ENCODE results near the gene CREM.

CREM gene

DNA sequence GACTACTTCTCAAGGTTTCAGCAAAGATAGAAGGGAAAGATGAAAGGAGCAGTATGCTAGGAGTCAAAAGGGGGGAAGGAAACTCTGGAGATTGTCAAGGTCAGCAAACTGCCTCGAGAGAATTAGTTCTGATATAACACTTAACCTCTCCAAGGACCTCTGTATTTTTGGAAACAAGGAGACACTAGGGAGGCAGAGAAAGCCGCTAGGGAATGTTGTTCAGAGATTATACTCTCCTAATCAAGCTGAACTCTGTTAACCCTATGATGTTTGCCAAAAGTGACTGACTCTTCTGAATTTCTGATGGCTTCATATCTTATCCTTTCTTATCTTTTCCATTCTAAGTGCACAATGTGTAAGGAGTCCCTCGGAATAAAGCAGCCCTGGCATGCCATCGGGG lies 27.1 kb downstream of the CREM start:
- Histone ChIP-seq H3K4me1 (ENCODE audit: control insufficient read depth in 1 of 2, insufficient read depth in 1 of 2, low read depth in 1 of 2, low read length in 1 of 2) (no peaks in the 10 kb centered on the region), H3K27ac (no peak overlapping the region), H3K27me3 (no peaks in the 10 kb centered on the region), H3K4me3 (ENCODE audit: low read depth in 1 of 2, low read length in 1 of 2) (no peak overlapping the region), H3K9me3 (no peaks in the 10 kb centered on the region), H3K36me3 (peaks cover 4% of the 10 kb centered on the region)
- no peak for TF ChIP-seq CTCF (IDR thresholded peaks at IDR 0.05)

DNA sequence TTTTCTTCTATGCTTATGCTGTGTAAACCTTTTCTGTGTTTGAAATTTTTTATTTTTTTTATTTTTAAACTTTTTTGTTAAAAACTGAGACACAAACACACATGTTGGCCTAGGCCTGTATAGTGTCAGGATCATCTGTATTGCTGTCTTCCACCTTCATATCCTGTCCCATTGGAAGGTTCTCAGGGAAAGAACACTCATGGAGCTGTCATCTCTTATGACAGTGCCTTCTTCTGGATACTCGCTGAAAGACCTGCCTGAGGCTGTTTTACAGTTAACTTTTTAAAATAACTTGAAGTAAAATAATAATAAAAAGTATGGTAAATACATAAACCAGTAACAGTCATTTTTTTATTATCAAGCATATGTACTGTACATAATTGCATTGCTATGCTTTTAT lies 34.1 kb downstream of the CREM start:
- Histone ChIP-seq H3K27me3 (no peaks in the 10 kb centered on the region), H3K4me3 (ENCODE audit: low read depth in 1 of 2, low read length in 1 of 2) (no peak overlapping the region), H3K36me3 (no peaks in the 10 kb centered on the region), H3K4me1 (ENCODE audit: control insufficient read depth in 1 of 2, insufficient read depth in 1 of 2, low read depth in 1 of 2, low read length in 1 of 2) (peaks cover 11 to 12% of the 10 kb centered on the region in 2 experiments), H3K9me3 (no peaks in the 10 kb centered on the region), H3K27ac (no peak overlapping the region)
- TF ChIP-seq CTCF (IDR thresholded peaks at IDR 0.05), result no peak

- H3K4me1 ChIP-seq (ENCODE audit: control insufficient read depth in 1 of 2, insufficient read depth in 1 of 2, low read depth in 1 of 2, low read length in 1 of 2), result peaks cover 11 to 12% of the 10 kb centered on the region in 2 experiments
- H3K36me3 ChIP-seq, result no peaks in the 10 kb centered on the region
- H3K27ac ChIP-seq, result no peak overlapping the region
- H3K4me3 ChIP-seq (ENCODE audit: low read depth in 1 of 2, low read length in 1 of 2), result no peak overlapping the region
- no peak for TF ChIP-seq CTCF (IDR thresholded peaks at IDR 0.05)
- H3K27me3 ChIP-seq, result no peaks in the 10 kb centered on the region
- no peaks in the 10 kb centered on the region for H3K9me3 ChIP-seq
Observed at GRCh38 chr10:35161906-35162305, 35.3 kb downstream of the CREM start.

DNA sequence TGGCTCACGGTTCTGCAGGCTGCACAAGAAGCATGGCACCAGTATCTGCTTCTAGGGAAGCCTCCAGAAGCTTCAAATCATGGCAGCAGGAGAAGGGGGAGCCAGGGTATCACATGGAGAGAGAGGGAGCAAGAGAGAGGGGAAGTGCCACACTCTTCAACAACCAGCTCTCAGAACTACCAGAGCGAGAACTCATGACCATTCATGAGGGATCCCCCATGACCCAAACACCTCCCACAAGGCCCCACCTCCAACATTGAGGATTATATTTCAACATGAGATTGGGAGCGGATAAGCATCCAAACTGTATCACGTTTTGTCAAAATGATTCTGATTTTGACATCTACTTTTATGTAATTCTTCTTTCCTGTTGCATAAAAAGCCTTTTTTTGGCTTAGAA lies 38.5 kb downstream of the CREM start:
- Histone ChIP-seq H3K27me3 (no peaks in the 10 kb centered on the region), H3K27ac (peak overlapping the region; percentile 80), H3K4me1 (ENCODE audit: control insufficient read depth in 1 of 2, insufficient read depth in 1 of 2, low read depth in 1 of 2, low read length in 1 of 2) (peaks cover 11 to 12% of the 10 kb centered on the region in 2 experiments), H3K36me3 (no peaks in the 10 kb centered on the region), H3K4me3 (ENCODE audit: low read depth in 1 of 2, low read length in 1 of 2) (peak overlapping the region; percentile 18 to 23), H3K9me3 (no peaks in the 10 kb centered on the region)
- TF ChIP-seq CTCF (IDR thresholded peaks at IDR 0.05), result no peak

DNA sequence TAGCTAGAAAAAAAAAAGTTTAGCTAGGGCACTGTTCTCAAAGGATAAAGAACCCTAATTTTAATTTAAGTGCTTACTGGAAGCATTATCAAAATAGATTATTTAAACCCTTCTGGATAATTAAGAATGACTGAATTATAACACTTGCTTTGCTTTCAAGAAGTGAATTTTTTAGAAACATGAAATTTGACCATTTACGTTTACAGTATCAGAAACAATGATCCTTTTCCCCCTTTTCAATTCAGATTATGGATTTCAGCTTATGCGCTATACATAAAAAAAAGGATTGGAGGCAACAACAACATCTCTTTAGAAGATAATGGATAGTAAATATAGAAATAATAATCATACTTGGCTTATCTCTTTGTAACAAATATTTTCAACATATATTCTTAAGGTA lies 39.2 kb downstream of the CREM start:
- Histone ChIP-seq H3K9me3 (no peaks in the 10 kb centered on the region), H3K27ac (no peak overlapping the region), H3K4me1 (ENCODE audit: control insufficient read depth in 1 of 2, insufficient read depth in 1 of 2, low read depth in 1 of 2, low read length in 1 of 2) (peaks cover 11 to 12% of the 10 kb centered on the region in 2 experiments), H3K36me3 (no peaks in the 10 kb centered on the region), H3K4me3 (ENCODE audit: low read depth in 1 of 2, low read length in 1 of 2) (no peak overlapping the region), H3K27me3 (no peaks in the 10 kb centered on the region)
- no peak for TF ChIP-seq CTCF (IDR thresholded peaks at IDR 0.05)

DNA sequence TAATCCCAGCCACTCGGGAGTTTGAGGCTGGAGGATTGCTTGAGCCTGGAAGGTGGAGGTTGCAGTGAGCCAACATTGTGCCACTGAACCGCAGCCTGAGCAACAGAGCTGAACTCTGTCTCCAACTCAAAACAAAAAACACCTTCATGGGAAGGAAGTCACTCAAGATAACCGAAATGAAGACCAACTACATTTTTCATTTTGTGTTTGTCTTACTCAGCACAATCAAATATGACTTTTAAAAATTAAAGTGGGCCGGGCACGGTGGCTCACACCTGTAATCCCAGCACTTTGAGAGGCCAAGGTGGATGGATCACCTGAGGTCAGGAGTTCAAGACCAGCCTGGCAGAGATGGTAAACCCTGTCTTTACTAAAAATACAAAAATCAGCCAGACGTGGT lies 40.0 kb downstream of the CREM start:
- TF ChIP-seq CTCF (IDR thresholded peaks at IDR 0.05), result no peak
- Histone ChIP-seq H3K27ac (no peak overlapping the region), H3K4me1 (ENCODE audit: control insufficient read depth in 1 of 2, insufficient read depth in 1 of 2, low read depth in 1 of 2, low read length in 1 of 2) (peaks cover 11 to 12% of the 10 kb centered on the region in 2 experiments), H3K4me3 (ENCODE audit: low read depth in 1 of 2, low read length in 1 of 2) (no peak overlapping the region), H3K27me3 (no peaks in the 10 kb centered on the region), H3K36me3 (no peaks in the 10 kb centered on the region), H3K9me3 (no peaks in the 10 kb centered on the region)
